ENCODE measurements around the gene ZNF578.
A peak's percentile ranks its signal among the peaks of the same experiment; 100 is the strongest.
"Not testable (repeated sequence)": the region's sequence is repeated elsewhere in the genome, so short reads cannot be mapped to it uniquely, and the experiment has no call there.

The ZNF578 gene

DNA sequence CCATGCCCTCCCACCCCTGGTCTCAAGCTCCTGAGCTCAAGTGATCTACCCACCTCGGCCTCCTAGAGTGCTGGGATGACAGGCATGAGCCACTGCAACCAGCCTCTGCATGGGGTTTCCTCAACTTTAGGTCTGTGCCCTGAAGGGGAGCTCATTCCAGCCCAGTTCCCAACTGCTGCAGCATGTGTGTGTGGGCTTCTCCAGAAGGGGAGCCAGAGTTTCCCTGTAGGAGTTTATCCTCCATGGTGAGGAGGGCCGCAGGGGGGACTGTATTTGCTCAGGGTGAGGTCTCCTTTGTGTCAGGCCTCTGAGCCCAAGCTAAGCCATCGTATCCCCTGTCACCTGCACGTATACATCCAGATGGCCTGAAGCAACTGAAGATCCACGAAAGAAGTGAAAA is 62.8 kb downstream of the ZNF578 start:
- DNase-seq (ENCODE audit: low spot score), result no peak

DNA sequence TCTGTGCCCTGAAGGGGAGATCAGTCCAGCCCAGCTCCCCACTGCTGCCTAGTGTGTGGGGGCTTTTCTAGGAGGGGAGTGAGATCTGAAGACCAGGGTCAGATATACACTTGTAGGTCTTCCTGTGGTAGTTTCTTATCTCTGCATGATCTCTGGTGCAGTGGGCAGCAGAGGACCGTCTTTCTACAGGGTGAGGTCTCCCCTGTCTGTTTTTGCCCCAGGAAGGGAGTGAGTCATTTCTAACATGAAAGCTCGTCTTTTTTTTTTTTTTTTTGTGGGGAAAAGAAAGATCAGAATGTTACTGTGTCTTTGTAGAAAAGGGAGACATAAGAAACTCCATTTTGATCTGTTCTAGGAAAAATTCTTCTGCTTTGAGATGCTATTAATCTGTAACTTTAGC is 65.3 kb downstream of the ZNF578 start:
- no peak for DNase-seq (ENCODE audit: low spot score)

DNA sequence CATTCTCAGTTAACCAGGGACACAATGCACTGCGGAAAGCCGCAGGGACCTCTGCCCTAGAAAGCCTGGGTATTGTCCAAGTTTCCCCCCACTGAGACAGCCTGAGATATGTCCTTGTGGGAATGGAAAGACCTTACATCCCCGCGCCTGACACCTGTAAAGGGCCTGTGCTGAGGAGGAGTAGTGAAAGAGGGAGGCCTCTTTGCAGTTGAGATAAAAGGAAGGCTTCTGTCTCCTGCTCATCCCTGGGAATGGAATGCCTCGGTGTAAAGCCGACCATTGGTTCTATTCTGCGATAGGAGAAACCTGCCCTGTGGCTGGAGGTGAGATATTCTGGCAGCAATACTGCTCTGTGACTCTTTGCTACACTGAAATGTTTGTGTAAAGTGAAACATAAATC is 65.8 kb downstream of the ZNF578 start:
- DNase-seq (ENCODE audit: low spot score), result not testable (repeated sequence)

DNA sequence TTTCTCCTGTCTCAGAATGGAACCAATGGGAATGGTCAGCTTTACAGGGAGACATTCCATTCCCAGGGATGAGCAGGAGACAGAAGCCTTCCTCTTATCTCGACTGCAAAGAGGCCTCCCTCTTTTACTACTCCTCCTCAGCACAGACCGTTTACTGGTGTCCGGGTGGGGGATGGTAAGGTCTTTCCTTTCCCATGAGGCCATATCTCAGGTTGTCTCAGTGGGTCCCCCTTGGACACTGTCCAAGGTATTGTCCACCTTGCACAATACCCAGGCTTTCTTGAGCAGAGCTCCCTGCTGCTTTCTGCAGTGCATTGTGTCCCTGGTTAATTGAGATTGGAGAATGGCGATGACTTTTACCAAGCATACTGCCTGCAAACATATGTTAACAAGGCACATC is 66.7 kb downstream of the ZNF578 start:
- DNase-seq (ENCODE audit: low spot score), result no peak

DNA sequence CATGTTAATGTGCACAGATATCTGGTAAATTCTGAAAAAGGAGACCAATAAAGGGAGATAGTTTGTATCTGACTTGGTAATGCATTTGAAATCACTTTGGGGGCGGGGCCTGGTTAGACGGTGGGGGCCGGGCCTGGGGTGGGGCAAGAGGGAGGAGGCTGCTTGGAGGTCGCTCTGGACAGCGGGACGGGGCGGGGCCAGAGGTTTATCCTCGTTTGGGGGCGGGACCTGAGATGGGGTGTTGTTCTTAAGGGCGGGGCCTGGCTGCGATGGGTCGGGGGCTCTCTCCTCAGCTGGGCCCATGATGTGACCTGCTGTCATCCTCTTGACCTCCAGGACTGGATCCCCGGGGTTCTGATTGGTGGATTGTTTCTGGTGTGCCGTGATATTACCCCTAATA is 69.2 kb downstream of the ZNF578 start:
- DNase-seq (ENCODE audit: low spot score), result no peak

DNA sequence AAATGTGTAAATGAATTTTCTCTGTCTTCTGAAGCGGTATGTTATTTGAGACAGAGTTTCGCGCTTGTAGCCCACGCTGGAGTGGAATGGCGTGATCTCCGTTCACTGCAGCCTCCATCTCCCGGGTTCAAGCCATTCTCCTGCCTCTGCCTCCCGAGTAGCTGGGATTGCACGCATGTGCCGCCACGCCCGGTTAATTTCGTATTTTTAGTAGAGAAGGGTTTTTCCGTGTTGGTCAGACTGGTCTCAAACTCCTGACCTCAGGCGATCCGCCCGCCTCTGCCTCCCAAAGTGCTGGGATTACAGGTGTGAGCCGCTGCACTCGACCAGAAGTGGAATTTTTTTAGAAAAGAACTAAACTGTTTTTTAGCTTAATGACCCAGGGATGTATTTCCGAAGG is 70.7 kb downstream of the ZNF578 start:
- DNase-seq (ENCODE audit: low spot score), result no peak

DNA sequence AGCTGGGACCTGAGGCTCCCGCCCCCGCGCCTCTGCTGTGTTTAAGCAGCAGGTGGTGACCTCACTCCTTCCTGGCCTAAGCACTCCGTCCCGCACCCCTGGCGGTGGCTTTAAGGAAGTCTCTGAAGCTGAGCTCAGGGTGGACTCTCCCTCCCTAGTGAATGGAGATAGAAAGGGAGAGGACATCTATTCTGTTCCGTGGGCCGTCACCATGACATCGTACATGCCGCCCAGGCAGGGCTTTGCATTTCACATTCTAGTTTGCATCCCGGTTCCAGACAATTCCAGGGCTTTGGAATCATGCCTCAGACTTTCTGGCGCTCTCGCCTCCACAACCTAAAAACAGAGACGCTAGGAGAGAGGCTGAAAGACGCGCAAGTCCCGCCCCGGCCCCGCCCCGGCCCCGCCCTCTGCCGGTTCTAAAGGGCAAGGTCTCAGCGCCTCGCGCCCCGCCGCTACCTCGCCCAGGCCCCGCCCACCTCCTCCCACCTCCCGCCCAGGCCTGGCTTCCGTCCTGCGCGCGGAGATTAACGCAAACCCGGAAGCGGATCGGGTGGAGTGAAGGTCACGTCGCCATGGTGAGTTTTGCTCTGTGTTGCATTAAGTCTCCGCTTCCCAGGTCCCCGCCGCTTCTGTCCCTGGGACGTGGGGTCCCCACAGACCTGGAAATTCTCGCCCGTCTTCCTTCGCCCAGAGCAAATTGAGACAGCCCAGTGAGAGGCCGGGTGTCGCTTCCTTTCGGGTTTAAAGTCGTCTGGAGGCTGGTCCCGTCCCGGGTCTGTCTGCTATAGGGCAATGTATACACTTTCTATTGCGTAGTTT is 74.0 kb downstream of the ZNF578 start, which contains the start of gene ZNF808:
ZNF808 (plus strand) TSS at position 535 of the 822 bp plus-strand sequence. CDS start 15,617 bp downstream, outside the sequence.
- peak; percentile 81 for DNase-seq (ENCODE audit: low spot score)

DNA sequence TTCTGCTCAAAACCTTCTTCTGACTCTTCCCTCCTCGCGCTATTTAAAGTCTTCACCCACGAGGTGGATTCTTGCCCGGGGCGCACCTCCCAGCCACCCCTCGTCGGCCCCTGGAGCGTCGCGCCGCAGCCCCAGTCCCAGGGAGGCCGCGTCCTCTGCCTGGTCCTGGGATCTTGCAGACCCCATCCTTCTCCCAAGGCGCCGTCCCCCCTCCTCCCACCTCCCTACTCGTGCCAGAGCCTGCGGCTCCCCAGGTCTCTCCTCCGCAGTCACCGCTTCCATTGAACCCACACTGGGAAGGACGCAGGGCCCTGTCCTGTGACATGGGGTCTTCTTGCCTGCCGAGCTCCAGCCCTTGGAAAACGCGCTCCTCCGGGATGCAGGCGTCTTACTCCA is 74.6 kb downstream of the ZNF578 start:
- DNase-seq (ENCODE audit: low spot score), result peak; percentile 12

DNA sequence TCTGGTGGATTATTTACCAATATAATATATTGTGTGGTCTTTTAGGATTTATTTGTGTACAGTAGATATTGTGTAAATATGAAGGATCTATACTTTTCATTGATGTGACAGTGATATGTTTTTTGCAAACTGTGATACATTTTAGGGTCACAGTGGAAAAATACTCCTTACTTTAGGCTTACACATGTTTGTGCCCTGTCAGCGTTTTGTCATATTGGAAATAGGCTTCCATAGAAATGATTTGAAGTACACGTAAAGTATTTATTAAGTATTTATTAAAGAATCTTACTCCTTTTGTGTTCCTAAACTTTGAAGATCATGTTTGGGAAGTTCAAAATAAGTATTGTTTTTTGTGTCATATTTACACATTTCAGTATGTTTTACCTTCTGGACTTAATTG is 79.1 kb downstream of the ZNF578 start:
- DNase-seq (ENCODE audit: low spot score), result no peak

DNA sequence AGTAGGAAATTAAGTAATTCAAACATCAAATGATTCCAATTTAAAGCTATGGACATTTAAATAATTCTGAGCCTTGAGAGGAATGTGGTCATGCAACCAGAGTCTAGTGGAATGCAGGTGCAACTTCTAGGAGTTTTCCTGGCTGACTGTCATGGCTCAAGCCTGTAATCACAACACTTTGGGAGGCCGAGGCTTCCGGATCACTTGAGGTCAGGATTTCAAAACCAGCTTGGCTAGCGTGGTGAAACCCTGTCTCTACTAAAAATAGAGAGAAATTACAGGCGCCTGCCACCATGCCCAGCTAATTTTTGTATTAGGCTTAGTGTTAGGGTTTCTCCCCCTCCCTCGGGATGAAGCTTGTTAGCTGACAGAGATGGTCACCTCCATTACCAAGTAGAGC is 80.5 kb downstream of the ZNF578 start:
- no peak for DNase-seq (ENCODE audit: low spot score)

DNA sequence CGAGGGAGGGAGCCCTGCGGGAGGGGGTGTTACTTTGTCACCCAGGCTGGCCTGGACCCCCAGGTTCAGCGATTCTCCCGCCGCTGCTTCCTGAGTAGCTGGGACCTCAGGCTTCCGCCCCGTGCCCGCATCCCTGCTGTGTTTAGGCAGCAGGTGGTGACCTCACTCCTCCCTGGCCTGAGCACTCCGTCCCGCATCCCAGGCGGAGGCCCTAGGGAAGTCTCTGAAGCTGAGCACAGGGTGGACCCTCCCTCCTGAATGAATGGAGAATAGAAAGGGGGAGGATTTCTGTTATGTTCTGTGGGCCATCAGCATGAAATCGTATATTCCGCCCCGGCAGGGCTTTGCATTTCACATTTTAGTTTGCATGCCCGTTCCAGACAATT is 82.0 kb downstream of the ZNF578 start:
- not testable (repeated sequence) for DNase-seq (ENCODE audit: low spot score)

DNA sequence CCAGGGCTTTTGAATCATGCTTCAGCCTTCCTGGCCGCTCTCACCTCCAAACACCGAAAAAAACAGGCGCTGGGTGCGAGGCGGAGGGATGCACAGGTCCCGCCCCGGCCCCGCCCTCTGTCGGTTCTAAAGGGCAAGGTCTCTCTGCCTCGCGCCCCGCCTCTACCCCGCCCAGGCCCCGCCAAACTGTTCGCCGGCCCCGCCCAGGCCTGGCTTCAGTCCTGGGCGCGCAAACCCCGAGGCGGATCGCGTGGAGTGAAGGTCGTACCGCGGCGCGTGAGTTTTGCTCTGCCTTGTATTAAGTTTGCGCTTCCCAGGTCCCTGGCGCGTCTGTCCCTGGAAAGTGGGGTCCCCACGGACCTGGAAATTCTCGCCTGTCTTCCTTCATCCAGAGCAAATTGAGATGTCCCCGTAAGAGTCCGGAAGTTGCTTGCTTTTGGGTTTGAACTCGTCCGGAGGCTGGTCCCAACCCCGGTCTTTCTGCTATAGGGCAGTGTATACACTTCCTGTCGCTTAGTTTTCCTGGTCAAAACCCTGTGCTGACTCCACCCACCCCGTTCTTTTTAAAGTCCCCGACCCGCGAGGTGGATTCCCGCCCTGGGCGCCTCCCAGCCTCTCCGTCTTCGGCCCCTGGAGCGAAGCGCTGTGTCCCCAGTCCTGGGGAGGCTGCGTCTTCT is 82.6 kb downstream of the ZNF578 start:
- no peak for DNase-seq (ENCODE audit: low spot score)

DNA sequence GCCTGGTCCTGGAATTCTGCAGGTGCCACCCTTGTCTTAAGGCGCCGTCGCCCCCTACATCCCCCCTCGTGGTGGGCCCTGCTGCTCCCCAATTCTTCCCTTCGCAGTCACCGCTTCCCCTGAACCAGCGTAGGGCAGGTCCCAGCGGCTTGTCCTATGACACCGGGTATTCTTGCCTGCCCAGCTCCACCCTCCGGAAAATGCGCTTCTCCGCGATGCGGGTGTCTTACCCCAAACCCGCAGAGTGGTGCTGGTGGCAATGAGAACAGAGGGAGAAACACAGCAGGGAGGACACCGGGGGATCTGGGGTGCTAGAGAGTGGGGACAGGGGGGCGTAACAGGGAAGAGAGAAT is 83.1 kb downstream of the ZNF578 start:
- no peak for DNase-seq (ENCODE audit: low spot score)

DNA sequence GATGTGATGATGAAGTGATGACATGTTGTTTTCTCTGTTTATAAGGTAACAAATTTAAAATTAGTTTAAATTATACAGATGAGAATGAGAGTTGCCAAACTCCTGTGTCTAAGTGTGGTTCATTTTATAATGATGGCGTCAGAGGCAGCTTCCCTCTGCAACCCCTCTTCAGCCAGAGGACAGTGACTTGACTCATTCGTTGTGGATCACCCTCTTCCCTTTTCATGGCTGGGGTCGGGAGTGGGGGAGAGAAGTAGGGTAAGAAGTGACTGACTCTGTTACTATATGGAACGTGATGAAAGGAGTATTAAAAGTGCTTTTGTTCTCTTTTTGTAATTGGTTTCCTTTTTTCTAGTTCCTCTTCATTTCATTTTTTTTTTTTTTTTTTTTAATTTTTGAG is 85.5 kb downstream of the ZNF578 start:
- DNase-seq (ENCODE audit: low spot score), result not testable (repeated sequence)

DNA sequence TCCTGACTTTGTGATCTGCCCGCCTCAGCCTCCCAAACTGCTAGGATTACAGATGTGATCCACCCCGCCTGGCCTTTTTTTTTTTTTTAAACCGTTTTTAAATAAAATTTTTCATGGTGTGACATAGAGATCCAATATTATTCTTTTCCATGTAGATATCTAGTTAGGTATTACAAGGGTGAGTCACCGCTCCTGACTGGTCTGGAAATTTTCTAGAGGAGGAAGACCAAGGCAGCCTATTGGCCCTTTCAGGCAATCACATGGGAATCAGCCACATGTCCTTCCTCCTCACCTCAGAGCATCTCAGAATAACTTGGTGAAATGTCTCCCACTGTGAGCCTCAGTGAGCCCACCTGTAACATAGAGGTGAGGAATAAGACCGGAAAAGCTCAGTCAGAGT is 87.8 kb downstream of the ZNF578 start:
- DNase-seq (ENCODE audit: low spot score), result not testable (repeated sequence)

DNA sequence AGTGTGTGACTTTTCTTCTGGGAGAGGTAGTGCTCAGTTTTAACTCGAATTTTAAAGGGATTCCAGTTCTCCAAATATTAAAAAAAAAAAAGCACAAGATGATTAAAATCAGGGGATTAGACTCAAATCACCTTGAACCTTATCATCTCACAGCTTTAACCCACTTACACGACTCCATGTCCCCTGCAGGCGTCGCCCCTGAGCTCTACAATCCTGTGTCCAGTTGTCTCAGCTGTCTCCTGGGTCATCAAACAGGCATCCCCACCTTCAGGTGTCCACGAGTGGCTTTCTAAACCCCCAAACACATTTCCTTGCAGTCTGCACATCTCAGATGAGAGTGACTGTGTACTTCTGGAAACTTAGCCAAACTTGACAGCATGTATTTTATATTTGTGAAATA is 88.3 kb downstream of the ZNF578 start:
- no peak for DNase-seq (ENCODE audit: low spot score)

DNA sequence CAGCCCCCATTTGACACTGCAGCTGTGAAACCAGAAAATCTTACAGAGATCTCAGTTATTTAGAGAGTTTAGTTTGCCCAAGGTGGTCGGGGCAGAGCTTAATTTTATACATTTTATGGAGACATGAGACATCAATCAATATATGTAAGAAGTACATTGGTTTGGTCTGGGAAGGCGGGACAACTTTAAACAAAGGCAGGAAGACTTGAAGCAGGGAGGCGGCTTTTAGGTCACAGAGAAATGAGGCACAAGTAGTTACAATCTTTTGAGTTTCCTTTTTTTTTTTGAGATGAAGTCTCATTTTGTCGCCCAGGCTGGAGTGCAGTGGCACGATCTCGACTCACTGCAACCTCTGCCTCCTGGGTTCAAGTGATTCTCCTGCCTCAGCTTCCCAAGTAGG is 89.2 kb downstream of the ZNF578 start:
- not testable (repeated sequence) for DNase-seq (ENCODE audit: low spot score)

DNA sequence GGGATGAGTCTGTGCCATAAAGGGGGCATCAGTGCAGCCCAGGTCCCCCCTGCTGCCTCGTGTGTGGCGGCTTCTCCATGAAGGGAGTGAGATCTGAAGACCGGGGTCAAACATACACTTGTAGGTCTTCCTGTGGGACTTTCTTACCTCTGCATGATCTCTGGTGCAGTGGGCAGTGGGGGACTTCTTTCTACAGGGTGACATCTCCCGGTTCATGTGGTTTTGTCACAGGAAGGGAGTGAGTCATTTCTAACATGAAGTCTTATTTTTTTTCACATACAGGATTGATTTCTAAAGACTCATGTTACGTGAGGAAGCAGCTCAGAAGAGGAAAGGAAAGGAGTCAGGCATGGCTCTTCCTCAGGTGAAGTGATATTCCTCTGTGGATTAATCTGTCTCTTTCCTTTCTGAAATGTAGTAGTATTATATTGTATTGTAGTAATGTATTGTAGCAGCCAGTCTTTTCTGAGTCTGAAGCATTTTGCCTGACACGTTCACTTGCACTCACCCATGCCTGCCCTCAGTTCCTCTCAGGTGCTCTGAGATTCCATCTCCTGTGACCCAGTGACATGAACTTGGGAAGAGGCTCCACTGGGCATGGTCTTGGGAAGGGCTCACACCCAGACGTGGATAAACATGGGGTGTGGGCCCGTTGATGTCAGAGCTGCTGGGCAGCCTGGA is 89.8 kb downstream of the ZNF578 start:
- DNase-seq (ENCODE audit: low spot score), result no peak

DNA sequence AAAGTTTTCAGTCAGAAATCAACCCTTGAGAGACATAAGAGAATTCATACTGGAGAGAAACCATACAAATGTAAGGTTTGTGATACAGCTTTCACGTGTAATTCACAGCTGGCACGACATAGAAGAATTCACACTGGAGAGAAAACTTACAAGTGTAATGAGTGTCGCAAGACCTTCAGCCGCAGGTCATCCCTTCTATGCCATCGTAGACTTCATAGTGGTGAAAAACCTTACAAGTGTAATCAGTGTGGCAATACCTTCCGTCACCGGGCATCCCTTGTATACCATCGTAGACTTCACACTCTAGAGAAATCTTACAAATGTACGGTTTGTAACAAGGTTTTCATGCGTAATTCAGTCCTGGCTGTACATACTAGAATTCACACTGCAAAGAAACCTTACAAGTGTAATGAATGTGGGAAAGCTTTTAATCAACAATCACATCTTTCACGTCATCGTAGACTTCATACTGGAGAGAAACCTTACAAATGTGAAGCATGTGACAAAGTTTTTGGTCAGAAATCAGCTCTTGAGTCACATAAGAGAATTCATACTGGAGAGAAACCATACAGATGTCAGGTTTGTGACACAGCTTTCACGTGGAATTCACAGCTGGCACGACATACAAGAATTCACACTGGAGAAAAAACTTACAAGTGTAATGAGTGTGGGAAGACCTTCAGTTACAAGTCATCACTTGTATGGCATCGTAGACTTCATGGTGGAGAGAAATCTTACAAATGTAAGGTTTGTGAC is 101.0 kb downstream of the ZNF578 start:
- no peak for DNase-seq (ENCODE audit: low spot score)

DNA sequence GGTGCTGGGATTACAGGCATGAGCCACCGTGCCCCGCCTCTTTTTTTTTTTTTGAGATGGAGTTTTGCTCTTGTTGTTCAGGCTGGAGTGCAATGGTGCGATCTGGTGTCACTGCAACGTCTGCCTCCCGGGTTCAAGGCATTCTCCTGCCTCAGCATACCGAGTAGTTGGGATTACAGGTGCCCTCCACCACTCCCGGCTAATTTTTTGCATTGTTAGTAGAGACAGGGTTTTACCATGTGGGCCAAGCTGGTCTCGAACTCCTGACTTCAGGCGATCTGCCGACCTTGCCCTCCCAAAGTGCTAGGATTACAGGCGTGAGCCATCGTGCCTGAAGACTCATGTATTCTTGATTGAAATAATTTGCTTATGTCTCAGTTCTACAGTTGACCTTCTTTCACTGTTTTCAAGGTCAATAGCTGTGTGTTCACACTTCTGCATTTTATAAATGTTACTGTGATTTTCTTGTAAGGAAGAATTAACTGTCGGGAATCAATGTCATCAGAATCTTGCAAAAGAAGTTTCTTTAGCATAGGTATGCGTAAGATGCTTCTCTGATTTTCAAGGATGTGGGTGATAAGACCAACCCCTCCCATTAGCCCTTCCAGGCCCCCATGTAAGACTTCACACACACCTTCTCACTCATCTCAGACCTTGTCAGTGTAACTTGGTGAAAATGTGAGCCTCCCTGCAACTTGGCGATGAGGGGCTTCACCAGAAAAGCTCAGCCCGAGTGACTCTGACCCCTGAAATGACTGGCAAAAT is 104.1 kb downstream of the ZNF578 start:
- DNase-seq (ENCODE audit: low spot score), result no peak

DNA sequence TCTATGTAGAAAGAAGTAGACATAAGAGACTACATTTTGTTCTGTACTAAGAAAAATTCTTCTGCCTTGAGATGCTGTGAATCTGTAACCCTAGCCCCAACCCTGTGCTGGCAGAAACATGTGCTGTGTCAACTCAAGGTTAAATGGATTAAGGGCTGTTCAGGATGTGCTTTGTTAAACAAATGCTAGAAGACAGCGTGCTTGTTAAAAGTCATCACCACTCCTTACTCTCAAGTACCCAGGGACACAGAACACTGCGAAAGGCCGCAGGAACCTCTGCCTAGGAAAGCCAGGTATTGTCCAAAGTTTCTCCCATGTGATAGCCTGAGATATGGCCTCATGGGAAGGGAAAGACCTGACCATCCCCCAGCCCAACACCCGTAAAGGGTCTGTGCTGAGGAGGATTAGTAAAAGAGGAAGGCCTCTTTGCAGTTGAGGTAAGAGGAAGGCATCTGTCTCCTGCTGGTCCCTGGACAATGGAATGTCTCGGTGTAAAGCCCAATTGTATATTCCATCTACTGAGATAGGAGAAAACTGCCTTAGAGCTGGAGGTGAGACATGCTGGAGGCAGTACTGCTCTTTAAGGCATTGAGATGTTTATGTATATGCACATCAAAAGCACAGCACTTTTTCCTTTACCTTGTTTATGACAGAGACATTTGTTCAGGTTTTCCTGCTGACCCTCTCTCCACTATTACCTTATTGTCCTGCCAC is 105.5 kb downstream of the ZNF578 start:
- not testable (repeated sequence) for DNase-seq (ENCODE audit: low spot score)

Measured in HuH-7.5 (cell line).